ENCODE measurements around the gene SSTR3. TPM values are rescaled to one million over a fixed set of nuclear protein-coding genes. Genes with fewer than 3 reads are reported as not detected.
A peak's percentile ranks its signal among the peaks of the same experiment; 100 is the strongest.

The SSTR3 gene
- total RNA-seq, 1 donor: not detected

DNA sequence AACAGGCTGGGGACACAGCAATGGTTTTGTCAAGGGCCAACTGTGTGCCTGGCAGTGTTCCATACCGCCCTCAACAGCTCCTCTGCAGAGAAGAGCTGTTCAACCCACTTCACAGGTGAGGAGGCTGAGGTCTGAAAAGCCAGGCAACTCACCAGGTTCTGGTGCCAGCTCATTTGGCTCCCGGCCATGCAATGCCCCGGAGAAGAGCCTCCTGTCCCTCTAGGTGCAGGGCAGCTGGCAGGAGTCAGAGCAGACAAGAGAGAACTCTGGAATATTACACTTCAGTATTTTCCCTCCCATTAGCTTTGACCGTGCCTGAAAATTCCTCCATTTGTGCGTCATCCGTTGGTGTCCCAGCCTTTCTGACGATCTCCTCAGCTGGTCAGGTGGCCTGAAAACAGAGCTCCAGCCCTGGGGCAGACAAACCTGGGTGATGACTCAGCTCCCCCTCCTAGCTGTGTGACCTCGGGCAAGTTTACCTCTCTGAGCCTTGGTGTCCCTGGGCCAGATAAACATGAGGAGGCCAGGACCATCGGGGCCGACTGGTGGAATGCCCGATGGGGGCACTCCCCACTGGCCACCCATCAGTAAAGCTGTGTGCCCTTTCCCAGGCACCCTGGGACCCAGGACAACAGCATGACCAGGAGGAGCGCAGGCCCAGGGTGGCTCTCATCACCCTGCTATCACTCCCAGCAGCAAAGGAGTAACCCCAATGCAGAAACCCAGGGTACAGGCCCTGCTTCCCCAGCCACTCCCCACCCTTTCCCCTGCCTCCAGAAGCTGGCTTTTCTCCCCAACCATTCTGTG is 14.6 kb downstream of the SSTR3 start:
- TF ChIP-seq, protein P1, sequence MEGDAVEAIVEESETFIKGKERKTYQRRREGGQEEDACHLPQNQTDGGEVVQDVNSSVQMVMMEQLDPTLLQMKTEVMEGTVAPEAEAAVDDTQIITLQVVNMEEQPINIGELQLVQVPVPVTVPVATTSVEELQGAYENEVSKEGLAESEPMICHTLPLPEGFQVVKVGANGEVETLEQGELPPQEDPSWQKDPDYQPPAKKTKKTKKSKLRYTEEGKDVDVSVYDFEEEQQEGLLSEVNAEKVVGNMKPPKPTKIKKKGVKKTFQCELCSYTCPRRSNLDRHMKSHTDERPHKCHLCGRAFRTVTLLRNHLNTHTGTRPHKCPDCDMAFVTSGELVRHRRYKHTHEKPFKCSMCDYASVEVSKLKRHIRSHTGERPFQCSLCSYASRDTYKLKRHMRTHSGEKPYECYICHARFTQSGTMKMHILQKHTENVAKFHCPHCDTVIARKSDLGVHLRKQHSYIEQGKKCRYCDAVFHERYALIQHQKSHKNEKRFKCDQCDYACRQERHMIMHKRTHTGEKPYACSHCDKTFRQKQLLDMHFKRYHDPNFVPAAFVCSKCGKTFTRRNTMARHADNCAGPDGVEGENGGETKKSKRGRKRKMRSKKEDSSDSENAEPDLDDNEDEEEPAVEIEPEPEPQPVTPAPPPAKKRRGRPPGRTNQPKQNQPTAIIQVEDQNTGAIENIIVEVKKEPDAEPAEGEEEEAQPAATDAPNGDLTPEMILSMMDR (IDR thresholded peaks at IDR 0.05; ENCODE audit: insufficient read depth, low read depth, low read length): no peak
- peak; percentile 91 for DNase-seq (ENCODE audit: low read depth)
- no peak overlapping the region for H3K4me3 ChIP-seq (ENCODE audit: low read depth, low read length)

DNA sequence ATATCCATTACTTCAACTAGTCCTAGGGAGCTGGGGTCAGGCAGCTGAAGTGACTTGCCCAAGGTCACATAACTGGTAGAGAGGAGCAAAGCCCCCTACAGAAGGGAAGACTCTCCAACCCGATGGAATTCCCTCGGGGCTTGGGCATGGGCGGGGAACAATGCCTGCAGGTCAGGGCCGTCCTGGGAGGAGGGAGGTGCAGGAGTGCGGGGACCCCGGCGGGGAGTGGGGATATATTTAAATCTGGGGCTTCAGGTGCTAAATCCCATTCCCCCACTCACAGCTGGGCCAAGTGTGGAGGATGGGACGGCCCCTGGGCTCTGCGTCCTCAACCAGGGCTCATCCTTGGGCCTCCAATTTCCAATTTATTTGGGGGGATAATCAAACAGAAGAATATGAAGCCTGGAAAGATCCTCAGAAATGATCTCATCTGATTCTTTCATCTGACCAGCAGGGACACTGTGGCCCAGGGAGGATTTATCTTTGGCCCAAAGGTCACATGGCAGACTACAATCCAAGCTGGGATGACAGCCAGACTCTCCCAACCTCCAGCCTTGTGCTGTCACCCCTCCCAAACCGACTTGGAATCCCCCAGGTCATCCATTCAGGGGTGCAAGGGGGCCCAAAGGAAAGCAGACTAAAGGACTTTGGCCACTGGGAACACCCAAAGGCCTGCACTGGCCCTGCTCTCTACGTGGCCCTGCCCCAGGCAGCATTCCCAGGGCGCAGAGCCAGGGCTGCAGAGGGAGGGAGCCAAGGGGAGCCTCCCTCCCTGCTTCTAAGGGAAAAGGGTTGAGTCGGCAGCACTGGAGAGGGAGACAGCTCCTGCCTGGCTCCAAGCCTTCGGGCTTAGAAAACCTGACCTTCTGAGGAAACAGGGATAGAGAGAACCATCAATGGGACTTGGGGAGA is 15.5 kb downstream of the SSTR3 start:
- TF ChIP-seq, protein P1 (IDR thresholded peaks at IDR 0.05; ENCODE audit: insufficient read depth, low read depth, low read length): no peak
- H3K4me3 ChIP-seq (ENCODE audit: low read depth, low read length): no peak overlapping the region
- peak; percentile 91 for DNase-seq (ENCODE audit: low read depth)

DNA sequence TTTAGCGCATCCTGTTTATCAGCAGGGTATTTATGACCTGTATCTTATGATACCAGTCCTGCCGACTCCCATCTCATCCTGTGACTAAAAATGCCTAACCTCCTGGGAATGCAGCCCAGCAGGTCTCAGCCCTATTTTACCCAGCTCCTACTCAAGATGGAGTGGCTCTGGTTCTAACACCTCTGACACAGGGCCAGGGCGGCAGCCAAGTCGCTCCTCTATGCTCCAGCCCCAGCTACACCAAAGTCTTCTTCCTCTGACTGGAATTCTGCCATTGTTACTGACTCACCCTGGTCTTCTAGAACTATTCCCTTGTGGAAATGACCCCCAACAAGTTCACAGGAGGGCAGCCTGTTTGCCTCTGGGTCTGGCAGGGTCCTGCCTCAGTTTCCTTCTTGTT is 16.4 kb downstream of the SSTR3 start:
- no peak overlapping the region for H3K4me3 ChIP-seq (ENCODE audit: low read depth, low read length)
- TF ChIP-seq, protein P1 (IDR thresholded peaks at IDR 0.05; ENCODE audit: insufficient read depth, low read depth, low read length): no peak
- peak; percentile 52 for DNase-seq (ENCODE audit: low read depth)

DNA sequence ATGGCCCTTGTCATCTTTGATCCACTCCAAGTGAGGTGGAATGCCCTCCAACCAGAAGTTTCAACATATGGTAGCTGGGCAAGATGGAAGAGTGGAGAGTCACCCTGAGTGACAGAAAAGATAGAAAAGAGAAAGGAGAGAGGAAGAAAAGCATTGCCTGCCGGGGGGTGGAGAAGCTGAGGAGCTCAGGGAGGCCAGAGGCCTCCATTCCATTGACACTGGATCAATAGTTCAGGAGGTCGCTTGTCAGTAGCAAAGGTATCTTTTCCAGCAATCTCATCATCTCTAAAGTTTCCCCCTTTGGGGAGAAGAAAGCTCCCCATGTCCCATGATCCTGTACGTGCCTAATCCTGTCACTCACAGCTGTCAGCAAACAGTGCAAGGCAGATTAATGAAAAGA is 17.5 kb downstream of the SSTR3 start:
- TF ChIP-seq, protein P1 (IDR thresholded peaks at IDR 0.05; ENCODE audit: insufficient read depth, low read depth, low read length): no peak
- H3K4me3 ChIP-seq (ENCODE audit: low read depth, low read length): no peak overlapping the region
- no peak for DNase-seq (ENCODE audit: low read depth)

DNA sequence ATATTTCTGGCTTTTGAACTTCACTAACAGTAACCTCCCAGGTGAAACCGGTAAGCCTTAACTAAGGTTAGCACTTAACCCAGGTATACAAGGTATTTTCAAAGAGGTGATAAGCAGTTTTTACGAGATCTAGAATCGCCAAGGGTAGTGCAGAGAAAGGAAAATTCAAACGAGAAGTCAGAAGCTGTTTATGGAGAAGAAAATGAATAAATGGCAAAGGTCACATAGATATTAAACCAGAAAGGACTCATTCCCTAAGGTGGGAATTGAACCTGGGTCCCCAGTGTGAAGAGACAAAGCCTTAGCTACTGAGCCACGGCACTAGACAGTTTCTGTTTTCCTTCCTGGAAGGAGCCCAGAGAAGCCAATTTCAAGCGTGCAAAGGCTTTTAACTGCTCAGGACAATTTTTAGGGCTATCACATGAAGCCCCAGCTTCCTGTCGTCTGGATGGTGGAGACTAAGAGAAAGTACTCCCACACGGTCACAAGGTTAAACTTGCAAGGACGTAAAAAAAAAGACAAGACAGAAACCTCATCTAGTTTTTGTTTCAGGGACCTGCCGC is 18.6 kb downstream of the SSTR3 start:
- TF ChIP-seq, protein P1 (IDR thresholded peaks at IDR 0.05; ENCODE audit: insufficient read depth, low read depth, low read length): no peak
- H3K4me3 ChIP-seq (ENCODE audit: low read depth, low read length): no peak overlapping the region
- DNase-seq (ENCODE audit: low read depth): peak; percentile 83

DNA sequence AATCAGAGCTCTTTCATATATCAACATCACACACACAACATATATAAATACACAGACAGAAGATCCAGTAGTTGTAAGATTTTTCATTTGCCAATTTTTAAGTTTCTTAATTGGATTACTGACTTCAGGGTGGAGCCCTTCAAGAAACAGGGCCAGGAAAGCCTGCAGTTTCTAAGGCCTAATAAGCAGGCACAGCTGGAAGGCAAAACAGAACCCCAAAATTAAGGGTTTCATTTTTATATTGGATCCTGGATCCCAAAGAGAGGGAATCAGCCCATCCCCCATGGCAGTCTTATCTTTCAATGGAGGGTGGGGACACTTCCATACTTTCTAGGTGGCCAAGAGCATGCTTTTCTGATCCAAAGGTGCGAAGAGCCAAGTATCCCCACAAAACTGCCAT is 19.5 kb downstream of the SSTR3 start:
- TF ChIP-seq, protein P1 (IDR thresholded peaks at IDR 0.05; ENCODE audit: insufficient read depth, low read depth, low read length): no peak
- no peak overlapping the region for H3K4me3 ChIP-seq (ENCODE audit: low read depth, low read length)
- DNase-seq (ENCODE audit: low read depth): no peak

All from fibroblast of villous mesenchyme (primary cell).